Panc1 (cell line): ENCODE data around the gene TMPRSS6. TPM values are rescaled to one million over a fixed set of nuclear protein-coding genes. Genes with fewer than 3 reads are reported as not detected.

Experiments used
- ATAC-seq: fragments of 200-7000 bp; cut with Tn5 transposase; 2 replicates; pipeline ENCODE4 v1.9.1; 2020; ENCODE audit warnings: mild to moderate bottlenecking, moderate library complexity
- BruUV-seq: library from RNA; stranded (reverse); fragments of 400-500 nt; replicated peaks from 2 replicates; lab custom pipeline; 2021; lab: Mats Ljungman, UMichigan
- CTCF ChIA-PET: fragments of 300-600 bp; sonication (Branson Sonifier 250); formaldehyde crosslinking; loops from one replicate; lab custom pipeline; 2022; ENCODE audit warnings: antibody characterized with exemption; lab: Charles Lee
- POLR2A ChIA-PET: fragments of 300-600 bp; sonication (Branson Sonifier 250); formaldehyde crosslinking; loops from one replicate; lab custom pipeline; 2022; ENCODE audit warnings: antibody characterized with exemption; lab: Charles Lee
- DNase-seq: peaks from one replicate; pipeline ENCODE4 v3.0.0-alpha.2; 2010; ENCODE audit warnings: low read depth, low spot score
- H3K27ac ChIP-seq: 2 replicates; pipeline ENCODE4 v1.5.1; 2011; ENCODE audit warnings: mild to moderate bottlenecking, low read length, inconsistent platforms
- H3K27me3 ChIP-seq: fragments of 200-500 bp; sonication (Bioruptor generic); 2 replicates; pipeline ENCODE4 v1.6.0; 2014; ENCODE audit warnings: low read length, inconsistent platforms; ENCODE audit not compliant: control insufficient read depth, insufficient read depth
- H3K36me3 ChIP-seq: fragments of 200-500 bp; sonication (Bioruptor generic); 2 replicates; pipeline ENCODE4 v1.5.1; 2014; ENCODE audit warnings: inconsistent platforms, mild to moderate bottlenecking, low read length, moderate library complexity; ENCODE audit not compliant: control insufficient read depth, insufficient read depth
- H3K4me1 ChIP-seq: 2 replicates; pipeline ENCODE4 v1.5.1; 2011; ENCODE audit warnings: inconsistent platforms, mild to moderate bottlenecking, low read length, moderate library complexity; ENCODE audit not compliant: control insufficient read depth, insufficient read depth
- H3K4me3 ChIP-seq, 2 experiments: 2 replicates each; pipeline ENCODE4 v1.5.1; 2011 to 2012; ENCODE audit warnings: low read depth in 2 of 2, low read length in 2 of 2, mild to moderate bottlenecking in 2 of 2, inconsistent platforms in 1 of 2, moderate library complexity in 1 of 2
- H3K9me3 ChIP-seq: fragments of 200-500 bp; sonication (Bioruptor generic); 2 replicates; pipeline ENCODE4 v1.5.1; 2014; ENCODE audit warnings: low read depth, mild to moderate bottlenecking, inconsistent platforms, low read length, moderate library complexity; ENCODE audit not compliant: control insufficient read depth, insufficient read depth
- CTCF ChIP-seq: fragments of 450-650 bp; IDR thresholded peaks from 2 replicates; pipeline ENCODE4 v1.5.1; 2017; ENCODE audit warnings: mild to moderate bottlenecking
- POLR2AphosphoS5 ChIP-seq: IDR thresholded peaks from 2 replicates; pipeline ENCODE4 v1.6.1; 2012; ENCODE audit warnings: mild to moderate bottlenecking, low read depth, low read length, moderate library complexity
- REST ChIP-seq, 2 experiments: IDR thresholded peaks; 2 replicates each; pipeline ENCODE4 v1.6.1; 2011 to 2012; ENCODE audit warnings: low read depth in 2 of 2, control low read depth in 1 of 2, low read length in 1 of 2, mild to moderate bottlenecking in 1 of 2, moderate library complexity in 1 of 2; ENCODE audit not compliant: insufficient read depth in 1 of 2
- SIN3A ChIP-seq: IDR thresholded peaks from 2 replicates; pipeline ENCODE4 v1.6.1; 2012; ENCODE audit warnings: low read depth, mild to moderate bottlenecking, low read length, moderate library complexity, borderline replicate concordance; ENCODE audit not compliant: insufficient read depth
- TCF7L2 ChIP-seq: IDR thresholded peaks from 2 replicates; pipeline ENCODE4 v1.6.1; 2011; ENCODE audit warnings: mild to moderate bottlenecking, low read depth, low read length, inconsistent platforms
- in situ Hi-C: cut with HindIII; loops from 2 replicates; pipeline ENCODE4 v1.10.0; 2016; ENCODE audit warnings: low sequenced_read_pairs, low pct_unique_long_range_greater_than_20kb
- intact Hi-C: fragments of 100-400 bp; cut with micrococcal nuclease; formaldehyde crosslinking; loops from one replicate; pipeline ENCODE4 v1.10.0; 2022; ENCODE audit not compliant: unreplicated experiment
- total RNA-seq: library from RNA; stranded (reverse); gene quantifications from one replicate; pipeline ENCODE4 v1.2.1, GENCODE V29; 2021; ENCODE audit not compliant: unreplicated experiment

Gene TMPRSS6
- total RNA-seq, 1 experiment from 2014 or later: not detected

- in situ Hi-C loops (no loop called here), intact Hi-C loops (no loop called here)
- Histone ChIP-seq H3K4me3 (no peak overlapping the region), H3K27ac (no peak overlapping the region), H3K27me3 (no peaks in the 10 kb centered on the region), H3K4me1 (no peaks in the 10 kb centered on the region), H3K9me3 (no peaks in the 10 kb centered on the region), H3K36me3 (no peaks in the 10 kb centered on the region)
- CTCF ChIA-PET: interaction anchor here (0.6 kb wide), 1 partner anchor 77 kb away, joined by 3 read pairs; no protein-coding TSS in a partner anchor
- POLR2A ChIA-PET: interaction anchor here (0.5 kb wide), 1 partner anchor 77 kb away, joined by 3 read pairs; no protein-coding TSS in a partner anchor
- DNase-seq: no peak
- BruUV-seq: no TSS peak
- TF ChIP-seq CTCF: no peak
- no peak for TF ChIP-seq POLR2AphosphoS5
- TF ChIP-seq REST (IDR thresholded peaks at IDR 0.05; ENCODE audit: insufficient read depth in 1 of 2, low read depth in 2 of 2, low read length in 1 of 2): no peak
- no peak for TF ChIP-seq TCF7L2
- no peak for TF ChIP-seq SIN3A
- peak; percentile 70; the same call in 1 of the 2 replicates for ATAC-seq
These were observed 12.5 kb upstream of the TMPRSS6 start for GRCh38 chr22:37121887-37122591.

- no TSS peak for BruUV-seq
- ATAC-seq: no peak
- TF ChIP-seq POLR2AphosphoS5 (no peak), CTCF (no peak), TCF7L2 (no peak), REST (IDR thresholded peaks at IDR 0.05; ENCODE audit: insufficient read depth in 1 of 2, low read depth in 2 of 2, low read length in 1 of 2) (no peak), SIN3A (no peak)
- Histone ChIP-seq H3K27ac (no peak overlapping the region), H3K4me1 (no peaks in the 10 kb centered on the region), H3K36me3 (no peaks in the 10 kb centered on the region), H3K27me3 (no peaks in the 10 kb centered on the region), H3K4me3 (no peak overlapping the region), H3K9me3 (no peaks in the 10 kb centered on the region)
- intact Hi-C loops (no loop called here), in situ Hi-C loops (no loop called here)
- ChIA-PET POLR2A (no interaction called here), CTCF (interaction anchor here (0.5 kb wide), 1 partner anchor 90 kb away, joined by 3 read pairs; no protein-coding TSS in a partner anchor)
- DNase-seq: no peak
These were observed 11.2 kb upstream of the TMPRSS6 start for GRCh38 chr22:37120569-37121340.
